Measurements from ENCODE around the gene PSMD11.

GRCh38 chr17:32488177-32488542 lies 43.9 kb downstream of the PSMD11 start:
- TF ChIP-seq, protein P1, sequence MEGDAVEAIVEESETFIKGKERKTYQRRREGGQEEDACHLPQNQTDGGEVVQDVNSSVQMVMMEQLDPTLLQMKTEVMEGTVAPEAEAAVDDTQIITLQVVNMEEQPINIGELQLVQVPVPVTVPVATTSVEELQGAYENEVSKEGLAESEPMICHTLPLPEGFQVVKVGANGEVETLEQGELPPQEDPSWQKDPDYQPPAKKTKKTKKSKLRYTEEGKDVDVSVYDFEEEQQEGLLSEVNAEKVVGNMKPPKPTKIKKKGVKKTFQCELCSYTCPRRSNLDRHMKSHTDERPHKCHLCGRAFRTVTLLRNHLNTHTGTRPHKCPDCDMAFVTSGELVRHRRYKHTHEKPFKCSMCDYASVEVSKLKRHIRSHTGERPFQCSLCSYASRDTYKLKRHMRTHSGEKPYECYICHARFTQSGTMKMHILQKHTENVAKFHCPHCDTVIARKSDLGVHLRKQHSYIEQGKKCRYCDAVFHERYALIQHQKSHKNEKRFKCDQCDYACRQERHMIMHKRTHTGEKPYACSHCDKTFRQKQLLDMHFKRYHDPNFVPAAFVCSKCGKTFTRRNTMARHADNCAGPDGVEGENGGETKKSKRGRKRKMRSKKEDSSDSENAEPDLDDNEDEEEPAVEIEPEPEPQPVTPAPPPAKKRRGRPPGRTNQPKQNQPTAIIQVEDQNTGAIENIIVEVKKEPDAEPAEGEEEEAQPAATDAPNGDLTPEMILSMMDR (IDR thresholded peaks at IDR 0.05; ENCODE audit: low read length), result no peak
- TF ChIP-seq EZH2 (IDR thresholded peaks at IDR 0.05; ENCODE audit: borderline replicate concordance, low read length), result no peak

Data from OCI-LY1 (cell line).